Ovary (tissue), 3 donors: ENCODE measurements around the gene WDR90.

ENCODE experiments used
- CTCF ChIP-seq, 3 donors: fragments of 450-650 bp in 2 of 3; fragments of 200-600 bp in 1 of 3; IDR thresholded peaks; one replicate each; pipeline versions ENCODE4 v1.5.1 to v1.8.0; 2016 to 2022; ENCODE audit warnings: antibody characterized with exemption in 3 of 3, mild to moderate bottlenecking in 1 of 3
- POLR2A ChIP-seq: fragments of 450-650 bp; IDR thresholded peaks from one replicate; pipeline ENCODE4 v1.6.1; 2017; ENCODE audit warnings: antibody characterized with exemption, mild to moderate bottlenecking, moderate library complexity
- donor health status: DM: no; HTN: no; CAD: no.

- TF ChIP-seq POLR2A (no peak), CTCF (IDR thresholded peaks at IDR 0.05) (no peak)
Measured at GRCh38 chr16:678209-678857, 29.2 kb downstream of the WDR90 start.
